Activated CD4-positive, CD25-positive, alpha-beta regulatory T cell treated with anti-CD3 and anti-CD28 coated beads, Interleukin-2, amount 50 U/mL, for 16 hours (primary cell): ENCODE data around the gene PIP.
"Not testable (repeated sequence)": the region's sequence is repeated elsewhere in the genome, so short reads cannot be mapped to it uniquely, and the experiment has no call there.

Experiments used
- DNase-seq: peaks from one replicate; pipeline ENCODE4 v3.0.0-alpha.2; 2020; ENCODE audit warnings: low read depth, low spot score

PIP gene

DNA sequence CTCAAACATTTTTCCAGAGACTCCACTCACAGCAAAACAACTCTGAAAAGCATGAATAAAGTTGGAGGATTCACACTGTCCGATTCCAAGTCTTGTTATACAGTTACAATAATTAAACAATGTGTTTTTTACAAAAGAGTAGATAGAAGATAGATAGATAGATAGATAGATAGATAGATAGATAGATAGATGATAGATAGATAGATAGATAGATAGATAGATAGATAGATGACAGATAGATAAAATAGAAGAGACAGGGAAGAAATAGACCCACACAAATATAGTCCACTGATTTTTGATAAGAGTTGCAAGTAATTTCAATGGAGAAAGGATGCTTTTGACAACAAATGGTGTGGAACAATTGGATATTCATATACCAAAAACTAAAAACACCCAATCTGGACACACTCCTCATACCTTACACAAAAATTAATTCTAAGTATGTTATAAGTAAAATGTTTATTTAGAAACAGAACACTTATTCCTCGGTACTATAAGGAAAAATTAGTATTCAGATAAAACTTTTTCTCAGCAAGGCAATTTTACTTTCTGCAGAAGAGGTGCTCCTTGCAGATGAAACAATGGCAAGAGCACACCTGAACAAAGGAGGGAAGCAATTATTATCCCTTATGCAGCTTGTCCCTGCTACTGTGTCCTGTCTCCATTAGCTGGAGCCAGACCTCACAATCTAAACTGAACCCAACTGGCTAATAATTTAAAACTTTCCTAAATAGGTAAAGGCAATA is 45.7 kb downstream of the PIP start:
- DNase-seq = no peak

- DNase-seq = not testable (repeated sequence)
These were observed 48.9 kb downstream of the PIP start for GRCh38 chr7:143180771-143181170.

GRCh38 chr7:143181349-143181748 is 49.5 kb downstream of the PIP start:
- DNase-seq = no peak

- DNase-seq = no peak
These were observed 51.1 kb downstream of the PIP start, which contains the start of gene TAS2R39 for GRCh38 chr7:143183024-143183423. TAS2R39 (plus strand) TSS chr7:143183419; CDS start chr7:143183419, 0 bp downstream.

- DNase-seq = no peak
These were observed 53.7 kb downstream of the PIP start for GRCh38 chr7:143185551-143185950.

DNA sequence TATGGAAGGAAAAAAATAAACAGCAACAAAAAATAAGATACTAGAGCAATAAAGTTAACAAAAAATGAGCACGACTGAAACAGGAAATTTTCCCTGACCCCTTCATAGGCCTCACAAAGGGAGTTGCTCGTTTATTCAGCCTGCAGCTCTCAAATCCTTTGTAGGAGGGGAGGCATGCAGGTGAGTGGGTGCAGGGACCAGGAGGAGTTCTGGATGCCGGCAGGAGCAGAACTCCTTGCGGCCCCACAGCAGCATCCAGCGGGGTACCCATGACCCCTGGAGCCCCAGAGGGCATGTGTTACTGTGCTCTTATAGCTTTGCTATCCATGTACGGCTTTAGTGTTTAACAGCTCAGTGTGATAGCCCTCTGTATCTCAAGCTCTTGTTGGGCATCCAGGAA is 57.1 kb downstream of the PIP start:
- no peak for DNase-seq
